DND-41 (cell line): ENCODE data around the gene YTHDF2.

Experiments
- CTCF ChIP-seq: IDR thresholded peaks from 2 replicates; pipeline ENCODE4 v1.5.1; 2012; ENCODE audit warnings: borderline replicate concordance, low read length, moderate library complexity, mild to moderate bottlenecking; ENCODE audit not compliant: poor library complexity, severe bottlenecking; ENCODE audit errors: extremely low read depth
- EZH2 ChIP-seq: IDR thresholded peaks from 3 replicates; pipeline ENCODE4 v1.6.1; 2012; ENCODE audit warnings: borderline replicate concordance, low read depth, mild to moderate bottlenecking, moderate library complexity, low read length, inconsistent platforms; ENCODE audit not compliant: severe bottlenecking

- no peak for TF ChIP-seq EZH2
- no peak for TF ChIP-seq CTCF
Observed at GRCh38 chr1:28796352-28797211, 59.8 kb downstream of the YTHDF2 start.
